Aorta (tissue), 5 donors: ENCODE results near the gene TIMM22. TPM values are rescaled to one million over a fixed set of nuclear protein-coding genes. Genes with fewer than 3 reads are reported as not detected.
"Not testable (repeated sequence)": the region's sequence is repeated elsewhere in the genome, so short reads cannot be mapped to it uniquely, and the experiment has no call there.

ENCODE experiments used
- ATAC-seq: fragments of 200-7000 bp; cut with Tn5 transposase; one replicate; pipeline ENCODE4 v1.9.1; 2022; ENCODE audit warnings: moderate library complexity; ENCODE audit not compliant: low FRiP score
- DNase-seq, 2 donors: peaks; one replicate each; pipeline ENCODE4 v3.0.0-alpha.2; 2020
- H3K27ac ChIP-seq, 2 donors: one replicate each; pipeline ENCODE4 v1.5.1; 2013; ENCODE audit warnings: low read length in 2 of 2, mild to moderate bottlenecking in 2 of 2, moderate library complexity in 2 of 2, control low read depth in 1 of 2, inconsistent platforms in 1 of 2, low read depth in 1 of 2
- H3K27me3 ChIP-seq, 2 donors: one replicate each; pipeline ENCODE4 v1.6.1; 2013; ENCODE audit warnings: control low read depth in 1 of 2, low read length in 1 of 2, mild to moderate bottlenecking in 1 of 2, moderate library complexity in 1 of 2; ENCODE audit not compliant: insufficient read depth in 2 of 2, control insufficient read depth in 1 of 2
- H3K36me3 ChIP-seq, 2 donors: one replicate each; pipeline ENCODE4 v1.6.1; 2013; ENCODE audit warnings: control low read depth in 1 of 2, low read length in 1 of 2, mild to moderate bottlenecking in 1 of 2; ENCODE audit not compliant: insufficient read depth in 2 of 2, control insufficient read depth in 1 of 2
- H3K4me1 ChIP-seq, 2 donors: one replicate each; pipeline ENCODE4 v1.6.1; 2013; ENCODE audit warnings: low read length in 2 of 2, control low read depth in 1 of 2, mild to moderate bottlenecking in 1 of 2, moderate library complexity in 1 of 2; ENCODE audit not compliant: insufficient read depth in 2 of 2, control insufficient read depth in 1 of 2
- H3K4me3 ChIP-seq, 2 donors: one replicate each; pipeline ENCODE4 v1.5.1; 2013; ENCODE audit warnings: low read length in 2 of 2, control low read depth in 1 of 2, mild to moderate bottlenecking in 1 of 2
- H3K9me3 ChIP-seq: one replicate; pipeline ENCODE4 v1.6.1; 2013; ENCODE audit warnings: mild to moderate bottlenecking, low read length; ENCODE audit not compliant: control insufficient read depth
- WGBS, 2 donors: extraction: QIAGEN DNeasy Blood & Tissue Kit; methylation state at CpG; one replicate each; pipeline ENCODE4 v1.1.7; 2013; 5-methylcytosine and 5-hydroxymethylcytosine counted together
- intact Hi-C, 2 donors: fragments of 100-400 bp; cut with DNase I; formaldehyde crosslinking; loops; one replicate each; pipeline versions ENCODE4 v1.14.2 to v1.15.0; 2022
- polyA plus RNA-seq, 2 donors: library from polyadenylated mRNA; stranded (reverse); fragments of 200-250 nt; gene quantifications; one replicate each; pipeline ENCODE4 v1.2.3, GENCODE V29; 2013
- total RNA-seq, 2 donors: library from RNA; stranded (reverse); fragmentation: NEBNext Ultra II Directional; extraction: Animal tissue kit (Norgen Biotek cat#: 25700); gene quantifications; one replicate each; pipeline ENCODE4 v1.2.1, GENCODE V29; 2021
- donor health status: healthy with polysubstance abuse.
- donor health status: Bipolar disorder and iron deficiency.
- donor health status: DM: no; HTN: no; CAD: no.
- donor health status: DM: no; HTN: no; CAD: no.
- donor health status: DM: yes; HTN: yes; CAD: no.

TIMM22 gene
- total and polyA plus RNA-seq, 4 donors: 7.7 to 9.1 (median 8.8) TPM

DNA sequence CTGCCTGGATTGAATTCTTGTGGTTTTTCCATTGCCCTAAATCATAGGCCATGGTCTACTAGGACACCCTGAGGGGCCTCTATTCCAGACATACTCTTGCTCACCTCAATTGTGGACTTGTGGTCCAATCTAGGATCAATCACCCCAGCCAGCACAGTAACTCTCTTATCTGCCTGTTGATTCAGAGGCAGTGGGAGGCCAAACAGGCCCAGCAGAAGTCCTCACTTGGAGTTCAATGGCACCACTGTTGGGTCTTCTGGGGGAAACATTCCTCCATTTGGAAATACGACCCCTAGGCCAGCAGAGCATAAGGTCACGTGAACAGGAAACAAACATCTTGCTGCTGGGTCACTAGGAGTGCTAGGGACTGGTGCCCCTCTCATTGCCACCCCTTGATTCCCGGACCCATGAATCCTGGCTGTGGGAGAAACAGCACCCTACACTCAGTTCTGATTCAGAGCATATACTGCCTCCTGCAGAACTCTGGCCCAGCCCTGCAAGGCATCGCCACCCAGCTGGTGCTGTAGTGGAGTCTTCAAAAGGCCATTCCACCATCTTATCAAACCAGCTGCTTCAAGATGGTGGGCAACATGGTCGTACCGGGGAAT lies 10.5 kb upstream of the TIMM22 start:
- Histone ChIP-seq H3K27ac (no peak overlapping the region), H3K36me3 (no peaks in the 10 kb centered on the region), H3K4me1 (no peaks in the 10 kb centered on the region), H3K4me3 (no peak overlapping the region), H3K27me3 (no peaks in the 10 kb centered on the region), H3K9me3 (no peaks in the 10 kb centered on the region)
- ATAC-seq (no peak), DNase-seq (peak in 1 of 2 donors; percentile 2)
- 86 to 89% methylated on average over 6 of the region's 6 CpGs for WGBS, 2 donors
- intact Hi-C loops: no loop called here

DNA sequence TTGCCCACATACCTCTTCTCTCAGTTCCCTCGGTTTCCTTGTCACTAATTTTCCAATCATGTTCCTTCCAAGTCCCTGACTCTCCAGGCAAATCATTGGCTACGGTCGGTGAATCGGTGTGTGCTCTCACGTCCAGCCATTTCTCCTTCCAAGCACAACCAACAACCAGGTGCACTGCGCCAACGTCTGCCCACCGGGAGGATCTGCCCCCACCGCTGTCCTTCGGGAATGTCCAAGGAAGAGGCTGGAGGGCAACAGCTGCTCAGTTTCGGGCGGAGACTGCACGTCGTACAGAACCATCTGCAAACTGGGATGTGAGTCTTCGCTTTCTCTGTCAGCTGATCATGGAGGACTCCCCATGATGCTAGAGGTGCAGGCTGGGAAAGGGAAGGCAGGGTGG lies 9.0 kb upstream of the TIMM22 start:
- no peaks in the 10 kb centered on the region for H3K36me3 ChIP-seq
- WGBS, 2 donors: 93 to 95% methylated on average over 15 of the region's 15 CpGs
- H3K4me1 ChIP-seq: no peaks in the 10 kb centered on the region
- no peak for ATAC-seq
- intact Hi-C loops: no loop called here
- no peaks in the 10 kb centered on the region for H3K9me3 ChIP-seq
- no peak overlapping the region for H3K27ac ChIP-seq
- H3K27me3 ChIP-seq: no peaks in the 10 kb centered on the region
- no peak overlapping the region for H3K4me3 ChIP-seq
- peak in 1 of 2 donors; percentile 69 for DNase-seq

DNA sequence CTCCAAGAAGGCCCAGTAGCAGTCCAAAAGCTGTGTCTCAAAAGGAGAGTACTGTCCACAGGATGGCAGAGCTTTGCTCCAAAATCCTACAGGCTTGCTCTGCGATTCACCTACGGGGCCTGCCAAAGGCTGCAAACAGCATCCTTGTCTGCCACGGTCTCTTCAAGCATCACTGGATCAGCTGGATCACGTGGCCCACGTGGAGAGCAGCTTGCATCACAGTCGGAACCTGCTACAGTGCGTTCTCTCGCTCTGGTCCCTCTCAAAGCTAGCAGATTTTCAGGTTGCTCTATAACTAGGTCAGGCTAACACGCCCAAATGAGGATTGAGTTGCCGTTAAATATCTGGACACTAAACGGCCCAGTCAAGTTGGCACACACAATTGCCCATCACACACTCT lies 8.4 kb upstream of the TIMM22 start:
- Histone ChIP-seq H3K4me3 (no peak overlapping the region), H3K4me1 (no peaks in the 10 kb centered on the region), H3K9me3 (no peaks in the 10 kb centered on the region), H3K27ac (no peak overlapping the region), H3K36me3 (no peaks in the 10 kb centered on the region), H3K27me3 (no peaks in the 10 kb centered on the region)
- ATAC-seq: no peak
- peak in 1 of 2 donors; percentile 14 for DNase-seq
- WGBS, 2 donors: 91% methylated on average over 11 of the region's 11 CpGs
- intact Hi-C loops: no loop called here

DNA sequence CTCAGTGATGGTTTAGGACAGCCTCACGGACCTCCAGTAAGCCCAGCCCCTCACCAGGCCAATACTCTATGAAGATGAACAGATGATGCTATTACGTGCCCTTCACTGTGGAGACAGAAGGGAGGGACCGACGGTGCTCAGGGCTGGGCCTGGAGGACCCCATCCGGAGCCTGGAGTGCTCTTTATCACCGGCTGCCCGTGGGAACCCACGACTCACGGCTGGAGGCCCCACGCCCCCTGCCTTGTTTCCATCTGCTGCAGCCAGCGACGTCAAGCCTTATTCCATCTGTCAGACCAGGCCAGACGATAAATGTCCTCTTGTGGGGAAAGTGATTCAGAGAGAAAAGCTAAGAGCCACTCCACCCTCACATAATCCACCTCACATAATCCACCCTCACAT lies 4.0 kb upstream of the TIMM22 start:
- DNase-seq (no peak), ATAC-seq (no peak)
- H3K27ac ChIP-seq: no peak overlapping the region
- H3K27me3 ChIP-seq: no peaks in the 10 kb centered on the region
- intact Hi-C loops: no loop called here
- 49 to 58% methylated on average over 13 of the region's 13 CpGs for WGBS, 2 donors
- H3K36me3 ChIP-seq: no peaks in the 10 kb centered on the region
- no peaks in the 10 kb centered on the region for H3K4me1 ChIP-seq
- no peaks in the 10 kb centered on the region for H3K9me3 ChIP-seq
- H3K4me3 ChIP-seq: no peak overlapping the region

DNA sequence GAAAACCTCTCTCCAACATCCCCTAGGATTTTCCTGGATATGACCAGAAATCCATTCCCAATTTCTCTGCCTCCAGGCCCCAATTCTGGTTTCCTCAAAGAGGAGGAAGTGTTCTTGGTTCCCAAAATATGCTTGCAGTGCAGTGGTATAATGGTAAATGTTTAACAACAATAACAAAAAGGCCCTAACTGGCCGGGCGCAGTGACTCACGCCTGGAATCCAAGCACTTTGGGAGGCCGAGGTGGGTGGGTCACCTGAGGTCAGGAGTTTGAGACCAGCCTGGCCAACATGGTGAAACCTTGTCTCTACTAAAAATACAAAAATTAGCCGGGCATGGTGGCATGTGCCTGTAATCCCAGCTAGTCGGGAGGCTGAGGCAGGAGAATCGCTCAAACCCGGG lies 1.6 kb upstream of the TIMM22 start:
- H3K27ac ChIP-seq: not testable (repeated sequence)

DNA sequence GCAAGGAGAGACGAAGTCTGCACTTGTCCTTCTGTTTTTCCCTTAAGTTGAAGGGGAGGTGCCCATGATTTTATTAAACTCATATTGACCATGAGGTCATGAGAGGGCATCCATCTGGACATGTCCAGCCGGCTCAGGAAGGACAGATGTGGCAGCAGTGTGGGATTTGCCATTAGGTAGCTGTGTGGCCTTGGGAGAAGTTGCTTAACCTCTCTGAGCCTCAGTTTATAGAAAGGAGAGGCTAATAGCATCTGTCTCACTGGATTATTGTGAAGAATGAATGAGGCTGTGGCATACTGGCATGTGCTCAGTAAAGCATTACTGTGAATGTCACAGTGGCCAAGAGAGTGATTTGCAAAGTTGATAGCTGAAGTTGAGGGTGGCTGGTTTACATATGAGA lies 1.2 kb downstream of the TIMM22 start:
- ATAC-seq (no peak), DNase-seq (no peak)
- Histone ChIP-seq H3K36me3 (no peaks in the 10 kb centered on the region), H3K4me3 (no peak overlapping the region), H3K9me3 (no peaks in the 10 kb centered on the region), H3K27me3 (no peaks in the 10 kb centered on the region), H3K4me1 (no peaks in the 10 kb centered on the region), H3K27ac (no peak overlapping the region)
- intact Hi-C loops: no loop called here
- 22 to 23% methylated on average over 2 of the region's 2 CpGs for WGBS, 2 donors

More for the DNA sequence above, 1.6 kb upstream of the TIMM22 start:
- 78 to 83% methylated on average over 8 of the region's 8 CpGs for WGBS, 2 donors
- ATAC-seq, H3K27me3 ChIP-seq, H3K36me3 ChIP-seq, DNase-seq, H3K4me1 ChIP-seq, H3K9me3 ChIP-seq, H3K4me3 ChIP-seq, intact Hi-C loops: not testable (repeated sequence)

DNA sequence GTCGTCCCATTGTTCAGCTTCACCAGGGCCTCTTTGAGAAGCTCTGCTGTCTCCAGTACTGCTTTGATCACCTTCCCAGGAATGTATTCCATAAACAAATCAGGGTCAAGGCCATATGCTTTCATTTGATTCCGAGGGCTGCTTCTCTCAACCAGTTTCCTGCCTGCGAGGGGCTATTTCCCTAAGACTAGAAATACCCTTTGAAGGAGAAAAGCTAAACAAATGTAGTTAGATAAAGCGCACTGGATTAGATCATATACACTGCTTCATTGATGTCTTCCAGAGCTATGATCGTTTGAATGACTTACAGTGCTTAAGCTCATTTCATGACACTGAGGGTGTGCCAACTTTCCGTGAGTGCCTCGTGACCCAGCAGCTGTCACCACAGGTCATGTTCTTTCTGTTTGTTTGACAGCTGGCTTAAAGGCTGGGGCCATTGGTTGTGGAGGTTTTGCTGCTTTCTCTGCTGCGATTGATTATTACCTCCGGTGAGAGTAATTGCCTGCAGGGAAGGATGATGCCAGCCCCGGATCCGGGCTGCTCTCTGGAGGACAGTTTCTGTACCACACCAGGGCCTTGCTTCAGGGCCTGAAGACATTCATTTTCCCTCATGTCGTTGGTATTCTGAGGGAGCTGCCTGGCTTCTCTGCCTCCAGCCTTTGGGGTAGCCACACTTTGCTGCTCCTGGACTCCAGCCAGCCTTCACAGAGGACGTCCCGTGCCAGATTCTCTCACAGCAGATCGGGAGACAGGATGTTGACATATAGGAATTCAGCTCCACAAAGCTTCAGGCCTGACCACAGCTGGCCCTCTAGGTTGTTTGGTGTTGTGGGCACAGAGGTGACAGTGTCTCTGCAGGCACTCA lies 3.9 kb downstream of the TIMM22 start:
- H3K27me3 ChIP-seq: no peaks in the 10 kb centered on the region
- H3K4me1 ChIP-seq: peaks cover 0 to 3% of the 10 kb centered on the region in 2 donors
- 32 to 35% methylated on average over 15 of the region's 15 CpGs for WGBS, 2 donors
- DNase-seq: peak; percentile 53 to 73
- H3K36me3 ChIP-seq: no peaks in the 10 kb centered on the region
- ATAC-seq: no peak
- H3K9me3 ChIP-seq: no peaks in the 10 kb centered on the region
- no peak overlapping the region for H3K4me3 ChIP-seq
- intact Hi-C loops: loop anchor here (5.0 to 10.0 kb wide), 2 partner anchors 56 to 104 kb away; no protein-coding TSS in a partner anchor
- peak overlapping the region in 1 of 2 donors; percentile 55 for H3K27ac ChIP-seq

DNA sequence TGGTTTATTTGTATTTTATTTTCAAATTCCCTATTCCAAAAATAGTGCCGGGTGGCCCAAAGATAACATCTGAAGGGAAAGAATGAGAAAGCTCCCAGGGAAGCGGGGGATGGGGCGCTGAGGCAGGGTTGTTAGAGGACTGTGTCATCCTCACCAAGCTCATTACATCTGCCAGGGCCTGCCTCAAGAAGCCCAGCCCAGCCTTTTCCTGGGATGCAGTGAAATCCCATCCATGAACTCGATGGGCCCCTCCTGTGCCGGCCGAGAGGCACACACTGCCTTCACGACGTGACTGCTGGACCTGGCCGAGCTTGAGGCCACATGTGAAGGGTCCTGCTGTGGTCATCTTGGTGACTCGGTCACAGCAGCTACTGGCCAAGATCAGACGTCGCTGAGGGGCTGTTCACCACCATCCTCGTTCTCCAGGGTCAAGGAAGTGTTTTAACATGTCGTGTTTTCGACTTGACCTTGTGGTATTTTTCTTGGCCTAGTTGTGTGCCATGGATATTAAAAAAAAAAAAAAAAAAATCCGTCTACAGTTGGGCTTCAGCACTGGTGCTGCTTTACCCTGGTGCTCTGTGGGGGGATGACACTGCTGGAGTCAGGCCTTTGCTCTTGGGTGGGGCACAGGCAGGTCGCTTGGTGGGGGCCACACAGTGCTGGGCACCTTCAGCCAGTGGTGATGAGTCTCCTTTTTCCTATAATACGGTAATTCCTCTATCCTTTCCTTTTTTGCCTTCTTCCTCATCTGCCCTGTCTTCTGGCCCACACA lies 4.9 kb downstream of the TIMM22 start:
- WGBS, 2 donors: 10 to 13% methylated on average over 18 of the region's 18 CpGs
- Histone ChIP-seq H3K4me3 (no peak overlapping the region), H3K27me3 (no peaks in the 10 kb centered on the region), H3K36me3 (no peaks in the 10 kb centered on the region), H3K9me3 (no peaks in the 10 kb centered on the region), H3K27ac (peak overlapping the region; percentile 57 to 77), H3K4me1 (peaks cover 0 to 3% of the 10 kb centered on the region in 2 donors)
- DNase-seq (peak; percentile 81 to 88), ATAC-seq (peak; percentile 5)
- intact Hi-C loops: loop anchor here (5.0 to 10.0 kb wide), 2 partner anchors 55 to 103 kb away; no protein-coding TSS in a partner anchor
